ENCODE measurements around the gene CDKAL1.

CDKAL1 gene

DNA sequence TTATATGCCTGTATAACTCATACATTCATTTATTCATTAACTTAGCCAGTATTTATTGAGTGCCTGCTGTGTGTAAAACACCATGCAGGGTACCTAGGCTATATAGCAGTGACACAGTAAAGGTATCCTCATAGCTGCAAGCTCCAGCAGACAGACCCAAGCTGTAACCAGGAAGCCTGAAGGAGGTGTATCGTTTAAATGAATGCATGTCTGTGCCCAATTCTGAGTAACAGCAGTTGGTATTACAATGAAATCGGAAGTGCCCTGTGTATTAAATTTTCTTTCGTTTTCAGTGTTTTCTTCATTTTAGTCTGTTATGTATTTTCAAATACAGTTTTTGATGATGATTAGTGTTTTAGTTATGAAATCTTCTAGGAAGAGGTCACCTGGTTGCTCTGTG lies 573.5 kb downstream of the CDKAL1 start:
- no peak overlapping the region for H4K5ac ChIP-seq (ENCODE audit: low read length)
- H3K4me3 ChIP-seq (ENCODE audit: low read length) = no peak overlapping the region
- H4K8ac ChIP-seq (ENCODE audit: low read depth, low read length) = no peak overlapping the region
- WGBS (ENCODE audit: extremely low coverage, insufficient coverage, low lambda C conversion rate) = no CpG with 5 or more reads among the region's 3 CpGs
- H3K4me1 ChIP-seq (ENCODE audit: control insufficient read depth, low read depth, low read length) = peaks cover 12% of the 10 kb centered on the region
- no peaks in the 10 kb centered on the region for H3K79me1 ChIP-seq (ENCODE audit: low read length)
- no peak overlapping the region for H3K56ac ChIP-seq (ENCODE audit: low read length)
- H3K4me2 ChIP-seq (ENCODE audit: low read length) = no peak overlapping the region
- no peak for DNase-seq
- H3K27ac ChIP-seq (ENCODE audit: low read depth, low read length) = no peak overlapping the region
- no peak overlapping the region for H2AK5ac ChIP-seq (ENCODE audit: low read length)
- no peaks in the 10 kb centered on the region for H3K79me2 ChIP-seq (ENCODE audit: control insufficient read depth, insufficient read depth, low read length)
- no peaks in the 10 kb centered on the region for H3K36me3 ChIP-seq (ENCODE audit: control insufficient read depth, insufficient read depth, low read length)
- H2BK5ac ChIP-seq (ENCODE audit: low read length) = no peak overlapping the region
- H3K23ac ChIP-seq (ENCODE audit: low read length) = no peak overlapping the region
- H3K27me3 ChIP-seq (ENCODE audit: insufficient read depth, low read length, poor library complexity) = no peaks in the 10 kb centered on the region
- no peak overlapping the region for H3K9ac ChIP-seq (ENCODE audit: low read length)
- H2BK15ac ChIP-seq (replicated peaks; ENCODE audit: low read depth) = no peak overlapping the region
- H3K4ac ChIP-seq (ENCODE audit: low read depth, low read length) = no peak overlapping the region
- H3K18ac ChIP-seq (ENCODE audit: low read length) = no peak overlapping the region
- H2BK120ac ChIP-seq (ENCODE audit: low read depth, low read length) = no peak overlapping the region

DNA sequence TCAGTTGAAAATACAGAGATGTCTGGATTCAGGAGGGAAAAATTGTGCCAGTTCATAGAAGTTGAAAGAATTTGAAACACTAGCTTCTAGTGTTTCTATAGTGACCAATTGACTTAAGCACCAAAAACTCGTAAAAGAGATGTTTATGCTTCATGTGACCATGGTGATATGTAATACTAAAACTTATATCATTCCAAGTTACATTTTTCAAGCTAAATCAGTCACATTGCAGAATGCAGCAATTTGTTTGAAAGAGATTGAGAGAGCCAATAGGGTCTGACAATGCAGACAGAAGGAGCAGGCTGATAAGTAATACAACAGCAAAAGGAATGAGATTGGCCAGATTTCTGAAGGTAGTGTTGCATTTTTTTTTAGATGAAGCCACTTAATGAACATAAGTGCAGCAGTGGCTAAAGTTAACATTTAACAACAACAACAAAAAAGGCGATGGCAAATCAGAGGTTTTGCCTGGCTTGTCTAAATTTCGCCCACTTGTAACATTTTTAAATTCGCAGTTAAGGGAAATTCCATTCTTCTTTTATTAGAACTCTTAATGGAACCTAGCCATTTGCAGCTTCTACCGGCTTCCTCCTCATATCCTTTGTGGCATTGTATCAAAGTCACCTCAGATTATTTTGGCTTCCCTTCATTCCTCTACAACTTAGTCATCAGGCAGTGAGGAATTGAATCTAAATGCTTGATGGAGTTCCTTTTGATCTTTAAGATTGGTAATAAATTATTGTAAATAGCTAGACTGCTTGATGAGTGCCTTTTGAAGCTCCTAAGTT lies 575.3 kb downstream of the CDKAL1 start:
- Histone ChIP-seq H3K79me2 (ENCODE audit: control insufficient read depth, insufficient read depth, low read length) (no peaks in the 10 kb centered on the region), H2BK5ac (ENCODE audit: low read length) (peak overlapping the region; percentile 62), H3K4me2 (ENCODE audit: low read length) (no peak overlapping the region), H3K79me1 (ENCODE audit: low read length) (no peaks in the 10 kb centered on the region), H2AK5ac (ENCODE audit: low read length) (no peak overlapping the region), H3K27ac (ENCODE audit: low read depth, low read length) (peak overlapping the region; percentile 57), H3K27me3 (ENCODE audit: insufficient read depth, low read length, poor library complexity) (no peaks in the 10 kb centered on the region), H3K23ac (ENCODE audit: low read length) (no peak overlapping the region), H3K18ac (ENCODE audit: low read length) (peak overlapping the region; percentile 68), H4K8ac (ENCODE audit: low read depth, low read length) (no peak overlapping the region), H2BK15ac (replicated peaks; ENCODE audit: low read depth) (peak overlapping the region; percentile 74), H4K5ac (ENCODE audit: low read length) (no peak overlapping the region), H3K4me1 (ENCODE audit: control insufficient read depth, low read depth, low read length) (peaks cover 9% of the 10 kb centered on the region), H3K9ac (ENCODE audit: low read length) (no peak overlapping the region), H3K36me3 (ENCODE audit: control insufficient read depth, insufficient read depth, low read length) (no peaks in the 10 kb centered on the region), H3K4me3 (ENCODE audit: low read length) (no peak overlapping the region), H3K56ac (ENCODE audit: low read length) (peak overlapping the region; percentile 47), H2BK120ac (ENCODE audit: low read depth, low read length) (no peak overlapping the region), H3K4ac (ENCODE audit: low read depth, low read length) (no peak overlapping the region)
- no CpG with 5 or more reads among the region's 5 CpGs for WGBS (ENCODE audit: extremely low coverage, insufficient coverage, low lambda C conversion rate)
- peak; percentile 80 for DNase-seq

DNA sequence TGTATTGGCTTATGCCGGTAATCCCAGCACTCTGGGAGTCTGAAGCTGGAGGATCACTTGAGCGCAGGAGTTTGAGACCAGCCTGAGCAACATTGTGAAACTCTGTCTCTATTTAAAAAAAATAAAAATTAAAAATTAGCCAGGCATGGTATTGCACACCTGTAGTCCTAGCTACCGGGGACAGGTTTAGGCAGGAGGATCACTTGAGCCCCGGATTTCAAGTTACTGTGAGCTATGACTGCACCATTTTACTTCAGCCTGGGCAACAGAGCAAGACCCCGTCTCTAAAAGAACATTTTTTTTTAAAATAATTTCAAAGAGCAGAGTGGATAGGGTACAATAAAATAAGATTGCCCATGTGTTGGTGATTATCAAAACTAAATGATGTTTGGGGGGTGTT lies 576.4 kb downstream of the CDKAL1 start:
- Histone ChIP-seq H2AK5ac (ENCODE audit: low read length) (no peak overlapping the region), H3K4me1 (ENCODE audit: control insufficient read depth, low read depth, low read length) (peaks cover 4% of the 10 kb centered on the region), H4K8ac (ENCODE audit: low read depth, low read length) (no peak overlapping the region), H3K27me3 (ENCODE audit: insufficient read depth, low read length, poor library complexity) (no peaks in the 10 kb centered on the region), H3K79me2 (ENCODE audit: control insufficient read depth, insufficient read depth, low read length) (no peaks in the 10 kb centered on the region), H3K4ac (ENCODE audit: low read depth, low read length) (no peak overlapping the region), H3K23ac (ENCODE audit: low read length) (no peak overlapping the region), H3K79me1 (ENCODE audit: low read length) (no peaks in the 10 kb centered on the region), H3K18ac (ENCODE audit: low read length) (peak overlapping the region; percentile 68), H2BK5ac (ENCODE audit: low read length) (no peak overlapping the region), H3K4me3 (ENCODE audit: low read length) (no peak overlapping the region), H3K9ac (ENCODE audit: low read length) (no peak overlapping the region), H2BK15ac (replicated peaks; ENCODE audit: low read depth) (peak overlapping the region; percentile 36), H3K36me3 (ENCODE audit: control insufficient read depth, insufficient read depth, low read length) (no peaks in the 10 kb centered on the region), H2BK120ac (ENCODE audit: low read depth, low read length) (peak overlapping the region; percentile 88), H3K4me2 (ENCODE audit: low read length) (no peak overlapping the region), H4K5ac (ENCODE audit: low read length) (no peak overlapping the region), H3K56ac (ENCODE audit: low read length) (no peak overlapping the region), H3K27ac (ENCODE audit: low read depth, low read length) (no peak overlapping the region)
- DNase-seq = no peak
- WGBS (ENCODE audit: extremely low coverage, insufficient coverage, low lambda C conversion rate) = no CpG with 5 or more reads among the region's 5 CpGs

DNA sequence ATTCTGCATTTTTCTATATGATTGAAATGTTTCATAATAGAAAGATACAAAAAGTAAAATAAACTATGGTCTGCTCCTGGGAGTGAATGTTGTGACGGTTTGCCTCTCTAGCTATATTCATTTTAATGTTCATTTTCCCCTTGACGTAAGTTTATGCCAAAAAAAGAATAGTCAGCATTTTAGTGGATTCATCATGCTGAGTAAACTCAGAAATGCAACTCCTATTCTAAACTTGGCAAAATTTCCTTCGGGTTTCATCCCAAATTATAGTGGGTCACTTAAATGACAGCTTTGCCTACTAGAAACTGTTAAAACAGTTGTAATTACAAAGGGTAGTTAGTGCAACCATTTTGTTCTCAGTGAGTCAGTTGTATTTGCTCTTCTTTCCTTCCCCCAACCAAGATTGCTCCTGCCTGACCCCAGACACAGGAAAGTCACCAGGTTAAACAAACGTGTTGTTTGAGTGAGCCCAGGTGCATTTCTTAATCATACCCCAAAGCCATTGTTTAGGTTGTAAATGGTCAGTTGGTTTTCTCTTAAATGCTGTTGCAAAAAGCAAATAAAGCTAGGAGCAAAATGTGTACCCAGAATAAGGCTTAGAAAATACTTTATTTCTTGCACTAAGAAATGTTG lies 577.0 kb downstream of the CDKAL1 start:
- no CpG with 5 or more reads among the region's 4 CpGs for WGBS (ENCODE audit: extremely low coverage, insufficient coverage, low lambda C conversion rate)
- H3K9ac ChIP-seq (ENCODE audit: low read length) = no peak overlapping the region
- H3K4ac ChIP-seq (ENCODE audit: low read depth, low read length) = no peak overlapping the region
- no peak overlapping the region for H4K5ac ChIP-seq (ENCODE audit: low read length)
- peaks cover 4% of the 10 kb centered on the region for H3K4me1 ChIP-seq (ENCODE audit: control insufficient read depth, low read depth, low read length)
- H3K79me2 ChIP-seq (ENCODE audit: control insufficient read depth, insufficient read depth, low read length) = no peaks in the 10 kb centered on the region
- H3K79me1 ChIP-seq (ENCODE audit: low read length) = no peaks in the 10 kb centered on the region
- no peak overlapping the region for H2BK15ac ChIP-seq (replicated peaks; ENCODE audit: low read depth)
- H3K4me2 ChIP-seq (ENCODE audit: low read length) = no peak overlapping the region
- no peak overlapping the region for H3K4me3 ChIP-seq (ENCODE audit: low read length)
- H3K23ac ChIP-seq (ENCODE audit: low read length) = no peak overlapping the region
- H3K27ac ChIP-seq (ENCODE audit: low read depth, low read length) = no peak overlapping the region
- no peak overlapping the region for H2BK120ac ChIP-seq (ENCODE audit: low read depth, low read length)
- H3K56ac ChIP-seq (ENCODE audit: low read length) = no peak overlapping the region
- DNase-seq = peak; percentile 65
- no peaks in the 10 kb centered on the region for H3K36me3 ChIP-seq (ENCODE audit: control insufficient read depth, insufficient read depth, low read length)
- no peak overlapping the region for H2BK5ac ChIP-seq (ENCODE audit: low read length)
- no peaks in the 10 kb centered on the region for H3K27me3 ChIP-seq (ENCODE audit: insufficient read depth, low read length, poor library complexity)
- no peak overlapping the region for H4K8ac ChIP-seq (ENCODE audit: low read depth, low read length)
- H3K18ac ChIP-seq (ENCODE audit: low read length) = no peak overlapping the region
- no peak overlapping the region for H2AK5ac ChIP-seq (ENCODE audit: low read length)

DNA sequence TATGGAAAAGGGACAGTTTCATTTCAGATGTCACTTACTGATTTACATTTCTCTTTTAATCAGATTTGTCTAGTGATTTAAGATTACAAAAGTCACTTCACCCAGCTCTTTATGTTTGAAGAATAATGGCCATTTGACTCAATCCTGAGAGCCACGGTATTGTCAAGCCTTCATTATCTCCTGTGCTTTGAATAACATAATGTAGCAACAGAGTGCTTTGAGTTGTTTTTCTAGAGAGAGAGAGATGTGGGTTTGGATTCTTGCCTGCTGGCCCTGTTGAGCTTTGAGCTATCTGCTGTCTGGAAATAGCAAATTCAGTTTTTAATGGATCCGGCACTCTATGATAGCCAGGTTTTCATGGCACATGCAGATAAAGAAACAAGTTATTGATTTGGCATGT lies 580.9 kb downstream of the CDKAL1 start:
- Histone ChIP-seq H3K56ac (ENCODE audit: low read length) (no peak overlapping the region), H2BK5ac (ENCODE audit: low read length) (no peak overlapping the region), H4K5ac (ENCODE audit: low read length) (no peak overlapping the region), H4K8ac (ENCODE audit: low read depth, low read length) (no peak overlapping the region), H3K18ac (ENCODE audit: low read length) (no peak overlapping the region), H2BK15ac (replicated peaks; ENCODE audit: low read depth) (no peak overlapping the region), H3K23ac (ENCODE audit: low read length) (no peak overlapping the region), H3K27me3 (ENCODE audit: insufficient read depth, low read length, poor library complexity) (no peaks in the 10 kb centered on the region), H3K4me2 (ENCODE audit: low read length) (no peak overlapping the region), H3K9ac (ENCODE audit: low read length) (no peak overlapping the region), H3K36me3 (ENCODE audit: control insufficient read depth, insufficient read depth, low read length) (no peaks in the 10 kb centered on the region), H3K79me1 (ENCODE audit: low read length) (no peaks in the 10 kb centered on the region), H3K4me3 (ENCODE audit: low read length) (no peak overlapping the region), H3K79me2 (ENCODE audit: control insufficient read depth, insufficient read depth, low read length) (no peaks in the 10 kb centered on the region), H2AK5ac (ENCODE audit: low read length) (no peak overlapping the region), H3K27ac (ENCODE audit: low read depth, low read length) (no peak overlapping the region), H3K4me1 (ENCODE audit: control insufficient read depth, low read depth, low read length) (no peaks in the 10 kb centered on the region), H3K4ac (ENCODE audit: low read depth, low read length) (no peak overlapping the region), H2BK120ac (ENCODE audit: low read depth, low read length) (no peak overlapping the region)
- no CpG with 5 or more reads among the region's 2 CpGs for WGBS (ENCODE audit: extremely low coverage, insufficient coverage, low lambda C conversion rate)
- DNase-seq = no peak
